Retinal pigment epithelial cell (primary cell): Measurements from ENCODE around the gene ATP8A2.
A peak's percentile ranks its signal among the peaks of the same experiment; 100 is the strongest.

ENCODE experiments used
- DNase-seq: peaks from one replicate; pipeline ENCODE4 v3.0.0-alpha.2; 2010; ENCODE audit warnings: low read depth
- H3K4me3 ChIP-seq: 2 replicates; pipeline ENCODE4 v1.5.1; 2011; ENCODE audit warnings: mild to moderate bottlenecking, low read length, control low read depth, moderate library complexity
- TF ChIP-seq, protein P1 (sequence below): conservative IDR thresholded peaks from 2 replicates; pipeline ENCODE4 v1.5.1; 2011; ENCODE audit warnings: low read depth, low read length, control low read depth, inconsistent platforms

Gene ATP8A2

DNA sequence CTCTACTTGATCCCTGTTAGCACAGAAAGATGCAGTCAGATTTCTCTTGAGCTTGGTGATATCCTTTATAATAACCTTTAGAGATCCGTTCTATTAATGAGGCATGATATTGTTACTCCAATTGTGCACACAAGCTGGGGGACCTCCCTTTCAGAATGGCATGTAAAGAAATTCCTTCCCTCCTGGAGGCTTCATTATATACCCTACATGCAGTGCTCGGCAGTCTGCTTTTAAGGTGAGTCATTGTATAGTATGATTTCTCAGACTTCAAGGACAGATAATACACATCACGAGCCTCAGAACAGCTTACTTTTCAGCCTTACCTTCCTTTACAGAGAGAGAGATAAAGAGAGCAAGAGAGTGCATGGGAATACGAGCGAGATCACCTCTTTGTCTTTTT lies 261.3 kb downstream of the ATP8A2 start:
- TF ChIP-seq, protein P1, sequence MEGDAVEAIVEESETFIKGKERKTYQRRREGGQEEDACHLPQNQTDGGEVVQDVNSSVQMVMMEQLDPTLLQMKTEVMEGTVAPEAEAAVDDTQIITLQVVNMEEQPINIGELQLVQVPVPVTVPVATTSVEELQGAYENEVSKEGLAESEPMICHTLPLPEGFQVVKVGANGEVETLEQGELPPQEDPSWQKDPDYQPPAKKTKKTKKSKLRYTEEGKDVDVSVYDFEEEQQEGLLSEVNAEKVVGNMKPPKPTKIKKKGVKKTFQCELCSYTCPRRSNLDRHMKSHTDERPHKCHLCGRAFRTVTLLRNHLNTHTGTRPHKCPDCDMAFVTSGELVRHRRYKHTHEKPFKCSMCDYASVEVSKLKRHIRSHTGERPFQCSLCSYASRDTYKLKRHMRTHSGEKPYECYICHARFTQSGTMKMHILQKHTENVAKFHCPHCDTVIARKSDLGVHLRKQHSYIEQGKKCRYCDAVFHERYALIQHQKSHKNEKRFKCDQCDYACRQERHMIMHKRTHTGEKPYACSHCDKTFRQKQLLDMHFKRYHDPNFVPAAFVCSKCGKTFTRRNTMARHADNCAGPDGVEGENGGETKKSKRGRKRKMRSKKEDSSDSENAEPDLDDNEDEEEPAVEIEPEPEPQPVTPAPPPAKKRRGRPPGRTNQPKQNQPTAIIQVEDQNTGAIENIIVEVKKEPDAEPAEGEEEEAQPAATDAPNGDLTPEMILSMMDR: no peak

DNA sequence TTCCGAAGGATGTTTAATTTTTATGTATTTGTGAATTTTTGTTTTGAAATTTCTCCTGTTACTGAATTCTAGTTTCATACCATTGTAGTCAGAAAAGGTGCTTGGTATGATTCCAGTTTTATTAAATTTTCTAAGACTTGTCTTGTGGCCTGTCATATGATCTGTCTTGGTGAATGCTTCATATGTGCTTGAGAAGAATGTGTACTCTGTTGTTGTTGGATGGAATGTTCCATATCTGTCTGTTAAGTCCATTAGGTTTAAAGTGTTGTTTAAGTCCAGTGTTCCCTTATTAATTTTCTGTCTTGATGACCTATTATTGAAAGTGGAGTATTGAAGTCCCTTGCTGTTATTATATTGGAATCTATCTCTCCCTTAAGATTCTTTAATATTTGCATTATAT lies 273.9 kb downstream of the ATP8A2 start:
- TF ChIP-seq, protein P1: no peak
- no peak overlapping the region for H3K4me3 ChIP-seq
- no peak for DNase-seq

More for the DNA sequence above, 261.3 kb downstream of the ATP8A2 start:
- no peak overlapping the region for H3K4me3 ChIP-seq
- peak; percentile 4 for DNase-seq

DNA sequence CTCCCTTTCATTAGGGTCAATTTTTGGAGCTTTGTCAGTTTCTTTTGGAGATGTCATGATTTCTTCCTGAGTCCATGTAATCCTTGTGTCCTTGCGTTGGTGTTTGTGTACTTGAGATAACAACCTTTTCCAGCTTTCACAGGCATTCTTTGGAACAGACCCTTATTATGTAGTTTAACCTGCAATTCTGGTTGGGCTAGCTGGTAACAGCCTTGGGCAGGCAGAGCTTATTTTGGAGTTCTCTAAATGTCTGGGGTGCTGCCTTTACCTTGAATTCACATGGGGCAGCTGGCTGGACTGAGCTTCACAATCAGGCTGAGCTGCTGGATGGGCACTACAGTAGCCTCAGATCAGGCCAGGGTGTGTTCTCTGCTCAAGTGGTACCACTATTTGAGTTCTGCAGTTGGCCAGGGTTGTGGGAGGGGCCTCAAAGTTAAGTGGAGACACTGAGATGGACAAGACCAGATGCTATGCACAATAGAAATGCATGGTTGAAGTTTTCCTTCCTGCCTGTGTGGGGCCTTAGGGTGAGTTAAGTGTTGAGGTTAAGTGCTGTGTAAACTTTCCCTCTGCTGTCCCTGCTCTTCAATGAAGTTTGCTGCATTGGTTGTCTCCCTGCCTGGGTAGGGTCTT lies 277.3 kb downstream of the ATP8A2 start:
- H3K4me3 ChIP-seq: no peak overlapping the region
- TF ChIP-seq, protein P1: no peak
- DNase-seq: no peak

DNA sequence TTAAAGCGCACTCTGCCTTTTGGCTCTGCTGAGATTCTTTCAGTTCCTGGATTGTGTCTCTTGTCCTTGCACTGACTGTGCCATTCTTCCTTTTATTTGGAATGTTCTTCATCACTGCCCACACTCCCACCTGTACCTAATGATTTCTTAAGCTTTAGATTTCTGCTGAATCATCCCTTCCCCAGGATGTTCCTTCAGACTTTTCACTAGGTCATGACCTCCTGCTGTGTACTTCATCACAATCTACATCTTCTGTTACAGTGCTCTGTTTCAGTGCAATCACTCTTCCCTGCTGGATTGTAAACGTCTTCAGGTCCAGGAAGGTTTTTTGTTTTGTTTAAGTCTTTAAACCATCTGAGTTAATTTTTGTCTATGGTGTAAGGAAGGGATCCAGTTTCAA lies 281.0 kb downstream of the ATP8A2 start:
- no peak overlapping the region for H3K4me3 ChIP-seq
- TF ChIP-seq, protein P1: no peak
- DNase-seq: no peak

DNA sequence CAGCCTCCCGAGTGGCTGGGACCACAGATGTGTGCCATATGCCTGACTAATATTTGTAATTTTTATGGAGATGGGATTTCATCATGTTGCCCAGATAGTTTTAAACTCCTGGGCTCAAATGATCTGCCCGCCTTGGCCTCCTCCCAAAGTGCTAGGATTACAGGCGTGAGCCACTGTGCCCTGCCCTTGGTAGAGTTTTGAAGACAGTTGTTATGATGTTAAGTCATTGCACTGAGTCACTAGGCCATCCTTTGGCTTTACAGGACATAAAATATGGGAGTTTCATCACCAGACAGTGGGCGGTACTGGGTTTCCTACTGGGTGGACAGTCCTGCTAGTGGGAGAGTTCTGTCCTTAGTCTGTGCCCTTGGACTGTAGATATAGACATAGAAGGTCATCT lies 282.5 kb downstream of the ATP8A2 start:
- no peak overlapping the region for H3K4me3 ChIP-seq
- TF ChIP-seq, protein P1: no peak
- no peak for DNase-seq

DNA sequence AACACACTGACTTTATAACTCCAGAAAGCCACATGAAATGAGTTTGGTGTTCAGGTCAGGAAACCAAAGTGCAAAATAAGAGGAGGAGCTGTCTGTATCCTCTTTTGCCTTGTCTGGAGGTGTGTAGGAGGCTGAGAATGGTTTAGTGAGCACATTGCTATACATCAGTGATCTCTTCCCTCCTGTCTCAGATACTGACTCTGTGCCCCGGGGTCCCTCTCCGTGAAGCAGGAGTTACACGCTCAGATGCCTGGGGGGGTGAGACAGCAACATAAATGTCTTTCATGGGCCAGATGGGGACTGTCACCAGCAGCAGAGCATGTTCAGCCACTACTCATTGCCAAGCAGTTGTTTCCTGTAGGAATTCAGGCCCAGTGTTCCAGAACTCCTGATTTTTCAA lies 285.4 kb downstream of the ATP8A2 start:
- no peak for DNase-seq
- no peak overlapping the region for H3K4me3 ChIP-seq
- TF ChIP-seq, protein P1: no peak

DNA sequence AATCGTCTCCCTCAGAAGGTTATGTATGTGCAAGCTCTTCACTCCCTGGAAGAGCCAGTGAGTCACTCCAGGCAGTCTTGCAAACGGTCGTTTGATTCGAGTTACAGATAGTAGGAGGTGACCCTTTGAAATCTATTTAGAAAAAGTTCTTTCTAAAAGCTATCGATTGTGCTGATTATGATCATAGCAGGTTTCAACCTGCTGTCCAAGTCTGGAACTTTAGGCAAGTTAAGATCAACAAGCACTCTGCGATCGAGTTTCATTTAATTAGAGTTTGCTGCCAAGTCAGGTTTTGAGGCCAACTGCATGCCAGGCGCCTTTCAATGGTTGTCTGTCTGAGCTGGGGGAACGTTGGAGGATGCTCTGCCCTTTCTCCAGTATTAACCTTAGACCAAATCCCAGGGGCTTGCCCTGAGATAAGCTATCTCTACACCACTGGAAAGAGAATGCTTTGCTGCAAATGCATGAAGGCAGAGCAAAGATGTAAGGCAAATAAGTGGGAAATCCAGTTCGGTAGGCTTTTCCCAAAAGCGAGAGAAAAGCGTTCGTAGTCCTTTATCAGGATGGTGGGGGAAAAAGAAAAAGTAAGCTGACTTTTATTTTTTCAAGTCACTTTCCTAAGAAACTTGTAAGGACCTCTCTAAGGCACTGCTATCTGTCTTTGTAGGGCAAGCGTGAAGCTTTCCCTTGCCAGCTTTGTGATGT lies 287.5 kb downstream of the ATP8A2 start:
- TF ChIP-seq, protein P1: no peak
- no peak for DNase-seq

More for the DNA sequence above, 287.5 kb downstream of the ATP8A2 start:
- H3K4me3 ChIP-seq: no peak overlapping the region
